Transverse colon (tissue), 4 donors: Measurements from ENCODE around the gene DPP10.

Experiments used
- EP300 ChIP-seq: sonication (generic); formaldehyde crosslinking; IDR thresholded peaks from one replicate; pipeline ENCODE4 v1.6.1; 2017; ENCODE audit warnings: antibody characterized with exemption, low read depth
- POLR2A ChIP-seq: fragments of 450-650 bp; IDR thresholded peaks from one replicate; pipeline ENCODE4 v1.6.1; 2016; ENCODE audit warnings: antibody characterized with exemption, mild to moderate bottlenecking, moderate library complexity
- POLR2AphosphoS5 ChIP-seq, 3 donors: sonication (generic); formaldehyde crosslinking; IDR thresholded peaks; one replicate each; pipeline ENCODE4 v1.6.1; 2016; ENCODE audit warnings: antibody characterized with exemption in 3 of 3
- TF ChIP-seq, protein P1 (sequence below), 5 experiments: fragments of 200-600 bp in 3 of 5; fragments of 450-650 bp in 2 of 5; sonication (generic) in 3 of 5; IDR thresholded peaks; 1 replicate in 2 of 5; 2 replicates in 3 of 5; pipeline ENCODE4 v1.5.1; 2016 to 2017; ENCODE audit warnings: antibody characterized with exemption in 5 of 5, inconsistent platforms in 3 of 5, mild to moderate bottlenecking in 2 of 5, moderate library complexity in 1 of 5

DNA sequence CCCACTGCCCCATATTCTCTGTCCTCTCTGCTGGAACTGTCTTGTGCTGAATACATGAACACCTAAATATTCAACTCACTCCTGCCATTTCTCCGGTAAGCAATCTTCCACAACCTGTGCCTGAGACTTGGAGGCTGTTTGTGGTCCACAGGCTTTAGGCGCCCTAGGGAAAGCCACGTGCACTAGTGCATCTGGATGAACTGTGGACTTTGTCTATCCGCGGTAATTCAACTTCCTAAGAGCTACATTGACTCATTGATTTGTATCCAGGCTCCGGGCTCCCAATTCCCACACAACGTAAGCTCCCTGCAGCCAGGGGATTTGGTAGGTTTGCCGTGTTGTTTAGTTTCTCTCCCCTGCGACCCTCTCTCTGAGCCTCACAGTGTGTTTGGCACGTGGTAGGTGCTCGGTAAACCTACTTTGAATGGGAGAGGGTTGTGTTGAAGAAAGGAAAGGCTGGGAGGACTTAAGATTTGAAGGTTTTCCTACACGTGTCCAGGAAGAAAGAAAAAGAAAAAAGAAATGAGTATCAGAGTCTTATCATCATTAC is 718.2 kb downstream of the DPP10 start:
- TF ChIP-seq, protein P1, sequence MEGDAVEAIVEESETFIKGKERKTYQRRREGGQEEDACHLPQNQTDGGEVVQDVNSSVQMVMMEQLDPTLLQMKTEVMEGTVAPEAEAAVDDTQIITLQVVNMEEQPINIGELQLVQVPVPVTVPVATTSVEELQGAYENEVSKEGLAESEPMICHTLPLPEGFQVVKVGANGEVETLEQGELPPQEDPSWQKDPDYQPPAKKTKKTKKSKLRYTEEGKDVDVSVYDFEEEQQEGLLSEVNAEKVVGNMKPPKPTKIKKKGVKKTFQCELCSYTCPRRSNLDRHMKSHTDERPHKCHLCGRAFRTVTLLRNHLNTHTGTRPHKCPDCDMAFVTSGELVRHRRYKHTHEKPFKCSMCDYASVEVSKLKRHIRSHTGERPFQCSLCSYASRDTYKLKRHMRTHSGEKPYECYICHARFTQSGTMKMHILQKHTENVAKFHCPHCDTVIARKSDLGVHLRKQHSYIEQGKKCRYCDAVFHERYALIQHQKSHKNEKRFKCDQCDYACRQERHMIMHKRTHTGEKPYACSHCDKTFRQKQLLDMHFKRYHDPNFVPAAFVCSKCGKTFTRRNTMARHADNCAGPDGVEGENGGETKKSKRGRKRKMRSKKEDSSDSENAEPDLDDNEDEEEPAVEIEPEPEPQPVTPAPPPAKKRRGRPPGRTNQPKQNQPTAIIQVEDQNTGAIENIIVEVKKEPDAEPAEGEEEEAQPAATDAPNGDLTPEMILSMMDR (IDR thresholded peaks at IDR 0.05) = no peak
- no peak for TF ChIP-seq POLR2A
- TF ChIP-seq POLR2AphosphoS5 (IDR thresholded peaks at IDR 0.05) = no peak
- TF ChIP-seq EP300 = no peak
